Suprapubic skin (tissue), 4 donors: ENCODE data around the gene CEMIP2. TPM values are rescaled to one million over a fixed set of nuclear protein-coding genes. Genes with fewer than 3 reads are reported as not detected.
A peak's percentile ranks its signal among the peaks of the same experiment; 100 is the strongest.

Experiments used
- DNase-seq, 2 donors: peaks; one replicate each; pipeline ENCODE4 v3.0.0-alpha.2; 2019; ENCODE audit warnings: low spot score in 2 of 2
- H3K27ac ChIP-seq: fragments of 200-600 bp; sonication (generic); one replicate; pipeline ENCODE4 v1.5.1; 2019
- H3K27me3 ChIP-seq: fragments of 200-600 bp; sonication (generic); one replicate; pipeline ENCODE4 v1.5.1; 2019
- H3K36me3 ChIP-seq: fragments of 200-600 bp; sonication (generic); one replicate; pipeline ENCODE4 v1.5.1; 2019
- H3K4me1 ChIP-seq: fragments of 200-600 bp; sonication (generic); one replicate; pipeline ENCODE4 v1.5.1; 2019
- H3K4me3 ChIP-seq: fragments of 200-600 bp; sonication (generic); one replicate; pipeline ENCODE4 v1.5.1; 2019; ENCODE audit warnings: mild to moderate bottlenecking
- H3K9me3 ChIP-seq: fragments of 200-600 bp; sonication (generic); one replicate; pipeline ENCODE4 v1.5.1; 2019
- EP300 ChIP-seq: sonication (generic); formaldehyde crosslinking; IDR thresholded peaks from one replicate; pipeline ENCODE4 v1.6.1; 2017; ENCODE audit warnings: antibody characterized with exemption
- POLR2A ChIP-seq, 2 donors: fragments of 450-650 bp; IDR thresholded peaks; one replicate each; pipeline ENCODE4 v1.6.1; 2017; ENCODE audit warnings: antibody characterized with exemption in 2 of 2, mild to moderate bottlenecking in 2 of 2, moderate library complexity in 2 of 2
- POLR2AphosphoS5 ChIP-seq, 3 donors: sonication (generic); formaldehyde crosslinking; IDR thresholded peaks; one replicate each; pipeline ENCODE4 v1.6.1; 2017; ENCODE audit warnings: antibody characterized with exemption in 3 of 3
- WGBS: methylation state at CpG from one replicate; pipeline ENCODE4 v1.1.5; 2018; 5-methylcytosine and 5-hydroxymethylcytosine counted together
- total RNA-seq, 4 donors: library from RNA; depleted of rRNA; stranded (reverse); fragments of >200 nt; gene quantifications; one replicate each; pipeline ENCODE4 v1.1.0, GENCODE V29; 2016
- TF ChIP-seq, protein P1 (sequence below), 2 donors: fragments of 200-600 bp in 1 of 2; fragments of 450-650 bp in 1 of 2; sonication (generic) in 1 of 2; IDR thresholded peaks; one replicate each; pipeline ENCODE4 v1.5.1; 2016 to 2019; ENCODE audit warnings: antibody characterized with exemption in 2 of 2, mild to moderate bottlenecking in 1 of 2, moderate library complexity in 1 of 2

The CEMIP2 gene, protein sequence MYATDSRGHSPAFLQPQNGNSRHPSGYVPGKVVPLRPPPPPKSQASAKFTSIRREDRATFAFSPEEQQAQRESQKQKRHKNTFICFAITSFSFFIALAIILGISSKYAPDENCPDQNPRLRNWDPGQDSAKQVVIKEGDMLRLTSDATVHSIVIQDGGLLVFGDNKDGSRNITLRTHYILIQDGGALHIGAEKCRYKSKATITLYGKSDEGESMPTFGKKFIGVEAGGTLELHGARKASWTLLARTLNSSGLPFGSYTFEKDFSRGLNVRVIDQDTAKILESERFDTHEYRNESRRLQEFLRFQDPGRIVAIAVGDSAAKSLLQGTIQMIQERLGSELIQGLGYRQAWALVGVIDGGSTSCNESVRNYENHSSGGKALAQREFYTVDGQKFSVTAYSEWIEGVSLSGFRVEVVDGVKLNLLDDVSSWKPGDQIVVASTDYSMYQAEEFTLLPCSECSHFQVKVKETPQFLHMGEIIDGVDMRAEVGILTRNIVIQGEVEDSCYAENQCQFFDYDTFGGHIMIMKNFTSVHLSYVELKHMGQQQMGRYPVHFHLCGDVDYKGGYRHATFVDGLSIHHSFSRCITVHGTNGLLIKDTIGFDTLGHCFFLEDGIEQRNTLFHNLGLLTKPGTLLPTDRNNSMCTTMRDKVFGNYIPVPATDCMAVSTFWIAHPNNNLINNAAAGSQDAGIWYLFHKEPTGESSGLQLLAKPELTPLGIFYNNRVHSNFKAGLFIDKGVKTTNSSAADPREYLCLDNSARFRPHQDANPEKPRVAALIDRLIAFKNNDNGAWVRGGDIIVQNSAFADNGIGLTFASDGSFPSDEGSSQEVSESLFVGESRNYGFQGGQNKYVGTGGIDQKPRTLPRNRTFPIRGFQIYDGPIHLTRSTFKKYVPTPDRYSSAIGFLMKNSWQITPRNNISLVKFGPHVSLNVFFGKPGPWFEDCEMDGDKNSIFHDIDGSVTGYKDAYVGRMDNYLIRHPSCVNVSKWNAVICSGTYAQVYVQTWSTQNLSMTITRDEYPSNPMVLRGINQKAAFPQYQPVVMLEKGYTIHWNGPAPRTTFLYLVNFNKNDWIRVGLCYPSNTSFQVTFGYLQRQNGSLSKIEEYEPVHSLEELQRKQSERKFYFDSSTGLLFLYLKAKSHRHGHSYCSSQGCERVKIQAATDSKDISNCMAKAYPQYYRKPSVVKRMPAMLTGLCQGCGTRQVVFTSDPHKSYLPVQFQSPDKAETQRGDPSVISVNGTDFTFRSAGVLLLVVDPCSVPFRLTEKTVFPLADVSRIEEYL (N-terminal part only)
- total RNA-seq: 10 to 100 TPM; 48.9 to 76.2 (median 66.1) TPM

DNA sequence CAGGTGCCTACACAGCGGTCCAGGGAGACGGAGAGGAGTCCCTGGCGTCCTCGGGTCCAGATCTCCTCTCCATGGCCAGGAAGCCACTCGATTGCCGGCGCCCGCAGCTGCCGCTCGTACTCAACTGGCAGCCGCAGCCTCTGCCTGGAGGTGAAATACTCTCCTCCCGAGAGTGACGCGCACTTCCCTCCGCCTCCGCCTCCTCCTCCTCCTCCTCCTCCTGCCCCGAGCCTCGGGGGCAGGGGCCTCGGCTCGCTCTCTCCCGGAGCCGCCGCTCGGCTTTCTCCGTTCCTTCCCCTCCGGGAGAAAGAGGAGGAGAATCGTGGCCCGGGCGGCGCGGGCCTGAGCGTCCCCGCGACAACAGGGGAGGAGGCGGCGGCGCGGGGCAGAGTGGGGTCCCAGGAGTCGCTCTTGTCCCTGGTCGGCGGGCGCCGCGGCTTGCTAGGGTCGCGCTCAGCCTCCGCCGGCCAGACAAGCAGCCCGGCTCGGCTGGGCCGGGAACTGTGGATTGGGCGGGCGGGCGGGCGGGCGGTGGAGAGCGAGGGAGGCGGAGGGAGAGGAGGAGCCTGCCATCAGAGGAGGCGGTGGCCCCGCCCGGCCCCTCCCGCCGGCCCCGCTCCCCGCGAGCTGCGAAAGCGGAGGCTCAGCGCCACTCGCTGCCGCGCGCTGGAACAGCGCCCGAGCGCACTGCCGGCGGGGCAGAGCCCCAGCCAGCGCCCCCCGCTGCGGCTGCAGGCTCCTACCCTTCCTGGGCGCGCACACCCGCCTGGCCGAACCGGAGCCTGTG is at the start of gene CEMIP2:
TSS of gene CEMIP2 (minus strand) at position 126 of the 787 bp plus-strand sequence. CDS start 18,140 bp downstream, outside the sequence.
- peak; percentile 92 to 93 for DNase-seq
- H3K4me1 ChIP-seq: peaks cover 42% of the 10 kb centered on the region

DNA sequence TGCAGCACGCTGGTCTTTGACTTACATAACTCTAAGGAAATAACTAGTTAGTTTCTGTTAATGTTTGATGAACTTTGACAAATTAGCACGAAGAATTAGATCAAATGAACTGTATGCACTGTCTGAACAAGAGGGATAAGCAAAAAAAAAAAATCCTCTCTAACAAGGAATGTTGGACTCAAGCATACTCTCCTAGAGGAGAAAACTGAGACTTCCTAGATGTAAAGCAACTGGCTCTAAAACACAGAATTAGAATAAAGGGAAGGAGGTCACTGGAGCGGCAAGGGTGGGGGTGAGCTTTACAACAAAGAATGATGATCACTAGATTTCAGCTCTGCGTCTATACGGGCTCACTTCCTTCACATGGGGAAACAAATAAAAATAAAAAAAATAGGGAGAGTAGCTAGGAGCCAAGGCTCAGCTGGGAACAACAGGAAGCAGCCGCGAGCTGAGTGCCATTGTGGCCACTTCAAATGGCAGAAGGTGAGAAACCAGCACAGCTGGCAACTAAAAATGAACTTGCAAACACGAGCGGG is 48.7 kb upstream of the CEMIP2 start:
- 73% methylated on average over 9 of the region's 9 CpGs for WGBS
- Histone ChIP-seq H3K4me3 (no peak overlapping the region), H3K27ac (no peak overlapping the region), H3K36me3 (no peaks in the 10 kb centered on the region), H3K9me3 (no peaks in the 10 kb centered on the region), H3K4me1 (no peaks in the 10 kb centered on the region), H3K27me3 (no peaks in the 10 kb centered on the region)
- DNase-seq: no peak
- TF ChIP-seq EP300 (no peak), POLR2A (IDR thresholded peaks at IDR 0.05) (no peak), POLR2AphosphoS5 (IDR thresholded peaks at IDR 0.05) (no peak)
- TF ChIP-seq, protein P1, sequence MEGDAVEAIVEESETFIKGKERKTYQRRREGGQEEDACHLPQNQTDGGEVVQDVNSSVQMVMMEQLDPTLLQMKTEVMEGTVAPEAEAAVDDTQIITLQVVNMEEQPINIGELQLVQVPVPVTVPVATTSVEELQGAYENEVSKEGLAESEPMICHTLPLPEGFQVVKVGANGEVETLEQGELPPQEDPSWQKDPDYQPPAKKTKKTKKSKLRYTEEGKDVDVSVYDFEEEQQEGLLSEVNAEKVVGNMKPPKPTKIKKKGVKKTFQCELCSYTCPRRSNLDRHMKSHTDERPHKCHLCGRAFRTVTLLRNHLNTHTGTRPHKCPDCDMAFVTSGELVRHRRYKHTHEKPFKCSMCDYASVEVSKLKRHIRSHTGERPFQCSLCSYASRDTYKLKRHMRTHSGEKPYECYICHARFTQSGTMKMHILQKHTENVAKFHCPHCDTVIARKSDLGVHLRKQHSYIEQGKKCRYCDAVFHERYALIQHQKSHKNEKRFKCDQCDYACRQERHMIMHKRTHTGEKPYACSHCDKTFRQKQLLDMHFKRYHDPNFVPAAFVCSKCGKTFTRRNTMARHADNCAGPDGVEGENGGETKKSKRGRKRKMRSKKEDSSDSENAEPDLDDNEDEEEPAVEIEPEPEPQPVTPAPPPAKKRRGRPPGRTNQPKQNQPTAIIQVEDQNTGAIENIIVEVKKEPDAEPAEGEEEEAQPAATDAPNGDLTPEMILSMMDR (IDR thresholded peaks at IDR 0.05): no peak

More for the DNA sequence above, at the start of gene CEMIP2:
- Histone ChIP-seq H3K27ac (peak within 1 kb of the TSS; percentile 98), H3K4me3 (peak within 1 kb of the TSS; percentile 75), H3K36me3 (no peaks in the 10 kb centered on the region), H3K27me3 (no peaks in the 10 kb centered on the region), H3K9me3 (no peaks in the 10 kb centered on the region)
- TF ChIP-seq POLR2A (IDR thresholded peaks at IDR 0.05) (peak; percentile 82 to 92), EP300 (no peak), POLR2AphosphoS5 (IDR thresholded peaks at IDR 0.05) (peak in 2 of 3 donors; percentile 80 to 87)
- TF ChIP-seq, protein P1 (IDR thresholded peaks at IDR 0.05): peak in 1 of 2 donors; percentile 65
- WGBS: 0% methylated on average over 23 of the region's 86 CpGs

DNA sequence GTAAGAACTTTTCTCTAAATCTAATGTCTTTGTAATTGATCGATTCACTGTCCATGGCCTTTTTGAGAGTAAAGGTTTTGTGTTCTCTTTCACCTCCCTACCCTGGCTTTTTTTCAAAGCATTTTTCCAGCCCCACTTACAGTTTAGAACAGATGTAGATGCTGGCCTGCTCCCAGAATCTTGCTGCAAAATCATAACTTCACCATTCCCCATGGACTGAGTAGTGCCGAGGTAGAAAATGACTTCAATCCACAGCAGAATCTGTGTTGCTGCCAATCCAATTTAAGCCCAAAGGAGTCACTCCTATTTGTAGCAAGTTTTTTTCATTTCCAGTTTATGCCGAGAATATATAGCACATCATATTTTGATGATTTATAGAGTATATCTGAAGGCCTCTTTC is 46.5 kb upstream of the CEMIP2 start:
- 69% methylated on average over 3 of the region's 3 CpGs for WGBS
- no peak for DNase-seq
- H3K4me1 ChIP-seq: no peaks in the 10 kb centered on the region
- H3K27ac ChIP-seq: no peak overlapping the region
- H3K36me3 ChIP-seq: no peaks in the 10 kb centered on the region
- TF ChIP-seq, protein P1 (IDR thresholded peaks at IDR 0.05): no peak
- TF ChIP-seq POLR2AphosphoS5 (IDR thresholded peaks at IDR 0.05) (no peak), EP300 (no peak), POLR2A (IDR thresholded peaks at IDR 0.05) (no peak)
- no peaks in the 10 kb centered on the region for H3K9me3 ChIP-seq
- H3K4me3 ChIP-seq: no peak overlapping the region
- H3K27me3 ChIP-seq: no peaks in the 10 kb centered on the region

DNA sequence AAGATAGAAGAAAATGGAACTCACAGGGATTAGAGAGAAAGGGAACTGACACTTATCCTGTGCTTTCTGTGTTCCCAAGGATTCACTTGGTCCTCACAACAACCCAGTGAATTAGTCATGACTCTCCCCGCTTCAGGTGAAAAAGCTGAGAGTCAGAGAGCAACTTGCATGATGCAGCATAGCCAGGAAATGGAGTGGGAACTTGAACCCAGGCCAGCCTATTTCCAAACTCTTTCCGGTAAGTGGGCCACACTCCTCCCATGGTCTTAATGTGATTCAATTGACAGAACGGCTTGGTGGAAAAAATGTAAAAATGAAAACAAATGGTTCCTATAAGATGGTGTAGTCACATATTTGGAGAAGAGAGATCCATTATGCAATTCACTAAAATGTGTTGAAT is 45.9 kb upstream of the CEMIP2 start:
- no peak overlapping the region for H3K27ac ChIP-seq
- WGBS: 77% methylated on average over 3 of the region's 3 CpGs
- no peaks in the 10 kb centered on the region for H3K27me3 ChIP-seq
- no peak overlapping the region for H3K4me3 ChIP-seq
- no peaks in the 10 kb centered on the region for H3K4me1 ChIP-seq
- H3K36me3 ChIP-seq: no peaks in the 10 kb centered on the region
- peak in 1 of 2 donors; percentile 65 for DNase-seq
- TF ChIP-seq EP300 (no peak), POLR2AphosphoS5 (IDR thresholded peaks at IDR 0.05) (no peak), POLR2A (IDR thresholded peaks at IDR 0.05) (no peak)
- TF ChIP-seq, protein P1 (IDR thresholded peaks at IDR 0.05): no peak
- no peaks in the 10 kb centered on the region for H3K9me3 ChIP-seq
